GM19025 (cell line): ENCODE data around the gene FBXO33.
A peak's percentile ranks its signal among the peaks of the same experiment; 100 is the strongest.

Source experiments
- ATAC-seq: cut with Tn5 transposase; IDR thresholded peaks from one replicate; pipeline ENCODE4 v1.9.1; 2021; ENCODE audit warnings: mild to moderate bottlenecking, low read depth, moderate library complexity; ENCODE audit not compliant: unreplicated experiment

FBXO33 gene, protein sequence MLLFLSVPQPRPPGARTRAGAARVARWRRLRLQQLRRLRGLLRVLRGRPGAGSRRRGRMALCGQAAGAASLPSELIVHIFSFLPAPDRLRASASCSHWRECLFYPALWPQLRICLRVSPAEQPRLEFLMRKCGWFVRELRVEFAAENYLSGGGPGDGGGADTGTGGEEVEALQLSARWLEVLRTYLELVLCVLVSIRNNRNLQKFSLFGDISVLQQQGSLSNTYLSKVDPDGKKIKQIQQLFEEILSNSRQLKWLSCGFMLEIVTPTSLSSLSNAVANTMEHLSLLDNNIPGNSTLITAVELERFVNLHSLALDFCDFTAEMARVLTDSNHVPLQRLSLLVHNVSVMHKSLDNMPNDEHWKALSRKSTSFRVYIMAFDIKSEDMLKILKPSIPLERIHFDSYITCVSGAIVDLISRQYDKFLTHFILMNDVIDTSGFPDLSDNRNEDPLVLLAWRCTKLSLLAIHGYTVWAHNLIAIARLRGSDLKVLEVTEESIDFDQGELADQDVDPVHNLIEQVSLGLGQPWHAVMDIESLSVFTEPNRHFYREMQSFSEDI

DNA sequence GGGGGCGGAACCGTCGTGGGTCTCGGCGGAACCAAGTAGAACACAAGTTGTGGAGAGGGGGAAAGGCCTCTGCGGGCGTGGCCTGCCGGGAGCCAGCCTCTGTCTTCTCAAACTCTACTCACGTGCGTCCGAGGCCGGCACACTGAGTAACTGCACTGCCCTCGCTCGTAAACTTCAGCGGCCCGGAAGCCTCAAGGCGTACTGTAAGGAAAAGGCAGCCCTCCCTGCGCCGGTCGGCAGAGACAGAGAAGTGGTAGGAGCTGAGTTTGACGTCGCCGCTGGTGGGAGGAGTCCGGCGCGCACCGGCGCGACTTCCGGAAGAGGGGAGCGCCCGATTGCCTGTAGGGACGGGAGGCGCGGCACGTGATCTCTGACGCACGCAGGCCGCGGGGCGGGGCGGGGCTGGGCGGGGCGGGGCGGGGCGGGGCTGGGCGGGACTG lies at the start of gene FBXO33:
FBXO33 (minus strand) TSS at position 255 of the 440 bp plus-strand sequence. CDS start 271 bp downstream, outside the sequence.
- ATAC-seq, result peak; percentile 76

DNA sequence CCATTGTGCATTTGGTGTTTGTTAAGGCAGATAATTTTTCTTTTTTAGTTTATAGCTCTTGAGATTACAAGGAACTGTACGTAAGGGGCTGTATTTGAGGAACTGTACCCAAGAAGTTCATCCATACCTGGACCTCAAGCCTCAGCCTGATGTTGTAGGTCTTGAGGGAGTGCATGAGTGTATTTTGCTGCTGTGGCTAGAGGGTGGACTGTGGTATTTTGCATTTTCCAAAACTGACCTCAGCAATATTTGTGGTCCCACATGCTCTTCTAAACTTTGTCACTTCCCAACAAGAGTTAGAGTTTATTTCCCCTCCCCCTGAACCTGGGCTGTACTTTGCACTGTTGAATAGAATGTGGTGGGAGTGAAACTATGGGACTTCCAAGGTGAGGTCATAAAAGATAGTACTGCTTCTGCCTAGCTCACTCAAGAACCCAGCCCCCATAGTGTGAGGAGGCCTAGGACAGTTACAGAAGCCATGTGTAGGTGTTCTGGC lies 42.2 kb upstream of the FBXO33 start:
- peak; percentile 91 for ATAC-seq

DNA sequence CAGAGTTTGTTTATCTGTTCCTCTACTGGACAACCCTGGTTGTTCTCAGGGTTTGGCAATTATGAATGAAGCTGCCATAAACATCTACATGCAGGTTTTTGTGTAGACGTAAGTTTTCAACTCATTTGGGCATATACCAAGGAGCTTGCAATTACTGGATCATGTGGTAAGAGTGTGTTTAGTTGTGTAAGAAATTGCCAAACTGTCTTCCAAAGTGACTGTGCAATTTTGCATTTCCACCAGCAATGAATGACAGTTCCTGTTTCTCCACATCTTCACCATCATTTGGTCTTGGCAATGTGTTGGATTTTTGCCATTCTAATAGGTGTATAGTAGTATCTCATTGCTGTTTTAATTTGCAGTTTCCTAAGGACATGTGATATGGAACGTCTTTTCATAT lies 39.8 kb upstream of the FBXO33 start:
- no peak for ATAC-seq

DNA sequence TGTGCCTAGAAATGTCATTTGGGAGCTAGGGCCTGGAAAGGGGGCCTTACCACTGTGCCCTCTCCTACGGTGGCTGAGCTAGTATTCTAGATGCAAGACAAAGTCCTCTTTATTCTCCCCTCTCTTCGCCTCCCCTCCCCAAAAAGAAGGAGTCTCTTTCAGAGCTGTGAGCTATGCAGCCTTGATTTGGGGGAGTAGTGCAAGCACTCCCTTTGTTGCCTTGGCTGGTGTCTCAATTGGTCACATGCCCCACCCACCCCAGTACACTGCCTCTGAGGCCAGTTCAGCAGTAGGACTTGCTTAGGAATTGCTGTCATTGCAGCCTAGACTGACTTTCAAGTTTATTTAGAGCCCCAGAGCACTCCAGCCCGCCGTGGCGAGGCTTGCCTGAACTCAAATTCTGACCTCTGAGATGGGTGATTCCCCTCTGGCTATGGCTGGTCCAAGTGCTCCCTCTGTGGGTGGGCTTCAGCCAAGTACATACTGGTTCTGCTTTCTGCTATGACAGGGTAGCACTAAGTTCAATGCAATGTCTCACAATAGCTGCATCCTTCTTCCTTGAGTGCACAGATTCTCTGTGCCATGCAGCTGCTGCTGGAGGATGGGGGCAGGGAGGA lies 37.0 kb upstream of the FBXO33 start:
- peak; percentile 96 for ATAC-seq

DNA sequence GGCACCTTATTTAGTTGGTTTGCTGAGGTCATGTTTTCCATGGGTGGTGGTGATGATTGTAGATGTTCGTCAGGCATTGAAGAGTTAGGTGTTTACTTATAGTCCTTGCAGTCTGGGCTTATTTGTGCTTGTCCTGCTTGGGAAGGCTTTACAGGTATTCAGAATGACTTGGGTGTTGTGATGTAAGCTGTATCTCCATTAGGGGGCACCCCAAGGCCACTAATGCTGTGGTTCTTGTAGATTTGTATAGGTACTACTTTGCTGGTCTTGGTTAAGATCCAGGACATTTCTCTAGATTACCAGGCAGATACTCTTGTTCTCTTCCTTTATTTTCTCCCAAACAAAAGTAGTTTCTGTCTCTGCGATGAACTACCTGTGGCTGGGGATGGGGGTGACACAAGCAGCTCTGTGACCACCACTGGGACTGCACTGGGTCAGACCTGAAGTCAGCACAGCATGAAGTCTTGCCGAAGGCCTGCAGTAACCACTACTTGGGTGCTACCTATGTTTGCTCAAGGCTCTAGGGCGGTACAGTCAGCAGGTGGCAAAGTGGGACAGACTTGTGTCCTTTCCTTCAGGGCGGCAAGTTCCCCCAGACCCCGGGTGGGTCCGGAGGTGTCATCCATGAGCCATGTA lies 35.8 kb upstream of the FBXO33 start:
- no peak for ATAC-seq

DNA sequence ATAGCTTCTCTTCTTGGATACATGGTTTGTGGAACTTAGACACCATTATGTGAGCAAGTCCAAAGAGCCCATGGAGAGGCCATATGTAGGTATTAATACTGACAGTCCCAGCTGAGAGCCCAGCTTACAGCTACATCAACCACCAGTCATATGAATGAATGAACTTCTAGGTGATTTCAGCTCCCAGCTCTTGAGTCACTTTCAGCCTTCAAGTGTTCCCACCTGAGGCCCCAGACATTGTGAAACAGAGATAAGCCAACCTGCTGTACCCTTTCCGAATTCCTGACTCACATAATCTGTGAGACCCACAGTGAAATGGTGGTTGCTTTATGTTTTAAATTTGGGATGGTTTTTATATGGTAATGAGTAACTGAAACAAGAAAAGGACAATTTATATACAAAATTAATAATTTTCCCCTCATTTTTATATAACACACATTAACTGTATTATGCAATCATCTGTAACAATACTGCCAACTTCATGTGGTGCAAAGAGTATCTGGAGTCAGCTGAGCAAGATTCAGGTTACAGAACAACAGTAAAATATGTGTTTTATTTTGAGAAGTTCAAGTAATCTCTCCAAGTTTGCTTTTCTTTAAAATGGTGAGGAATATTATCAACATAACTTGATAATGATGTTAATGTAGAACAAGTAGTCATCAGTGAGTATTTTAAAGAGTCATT lies 27.7 kb upstream of the FBXO33 start:
- no peak for ATAC-seq

DNA sequence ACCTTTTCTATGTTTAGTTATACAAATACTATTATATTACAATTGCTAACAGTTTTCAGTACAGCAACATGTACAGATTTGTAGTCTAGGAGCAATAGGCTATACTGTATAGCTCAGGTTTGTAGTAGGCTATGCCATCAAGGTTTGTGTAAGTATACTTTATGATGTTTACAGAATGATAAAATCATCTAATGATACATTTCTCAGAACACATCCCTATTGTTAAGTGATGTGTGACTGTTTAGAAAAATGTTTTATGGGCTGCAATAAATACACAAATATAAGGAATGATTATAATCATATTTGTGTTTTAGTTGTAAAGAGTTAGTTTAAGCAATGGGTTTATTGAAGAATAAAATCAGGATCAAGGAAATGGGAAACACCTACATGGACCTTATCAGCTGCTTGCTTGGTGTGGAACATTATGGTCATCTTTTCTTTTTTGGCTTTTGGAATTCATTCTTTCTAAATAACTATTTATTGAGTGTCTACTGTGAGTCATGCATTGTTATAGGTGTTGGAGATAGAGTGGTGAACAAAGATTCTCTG lies 24.5 kb upstream of the FBXO33 start:
- ATAC-seq, result no peak

DNA sequence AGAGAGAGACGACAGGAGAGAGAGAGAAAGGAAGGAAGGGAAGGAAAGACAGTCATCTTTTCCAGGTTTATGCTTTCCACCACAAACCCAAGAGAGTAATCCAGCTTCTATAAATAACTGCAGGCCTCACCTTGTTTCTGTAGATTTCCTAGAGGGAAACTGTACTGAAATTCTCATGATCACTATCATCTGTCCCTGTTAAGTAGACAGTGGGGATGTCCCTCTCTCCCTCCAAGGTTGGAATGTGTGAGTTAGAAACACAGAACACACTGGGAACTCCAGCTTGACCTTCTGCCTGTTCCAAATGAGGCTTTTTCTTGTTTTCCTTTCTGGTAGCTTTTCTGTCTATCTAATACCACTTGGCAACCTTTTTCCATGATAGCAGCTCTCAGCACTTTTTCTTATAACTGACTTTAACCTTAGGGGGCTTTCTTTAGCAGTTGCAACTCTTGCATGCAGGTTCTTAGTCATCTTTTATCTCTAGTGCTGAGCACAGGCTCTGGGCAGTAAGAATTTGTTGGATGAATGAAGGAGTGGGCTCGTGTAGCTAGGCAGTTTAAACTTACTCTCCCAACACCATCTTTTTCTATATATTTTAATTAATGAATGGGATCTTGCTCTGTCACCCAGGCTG lies 22.8 kb upstream of the FBXO33 start:
- ATAC-seq, result no peak

DNA sequence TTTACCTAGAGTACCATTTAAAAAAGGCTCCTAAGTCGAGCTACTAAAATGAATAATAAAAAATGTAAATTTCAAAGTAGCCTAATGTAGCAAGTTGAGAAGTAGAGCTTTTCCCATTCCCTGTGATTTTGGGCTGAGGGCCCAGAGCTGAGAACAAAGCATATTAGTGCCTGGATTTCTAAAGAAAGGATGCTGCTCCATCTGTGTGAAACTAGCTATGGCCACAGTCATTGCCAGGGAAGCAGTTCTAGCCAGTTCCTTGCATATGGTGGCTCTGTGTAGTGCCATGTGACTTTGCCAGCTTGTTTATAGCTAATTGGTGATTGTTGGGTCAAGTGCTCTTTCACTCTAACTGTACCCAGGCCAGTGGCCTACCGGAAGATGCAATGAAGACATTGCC lies 20.4 kb upstream of the FBXO33 start:
- no peak for ATAC-seq

DNA sequence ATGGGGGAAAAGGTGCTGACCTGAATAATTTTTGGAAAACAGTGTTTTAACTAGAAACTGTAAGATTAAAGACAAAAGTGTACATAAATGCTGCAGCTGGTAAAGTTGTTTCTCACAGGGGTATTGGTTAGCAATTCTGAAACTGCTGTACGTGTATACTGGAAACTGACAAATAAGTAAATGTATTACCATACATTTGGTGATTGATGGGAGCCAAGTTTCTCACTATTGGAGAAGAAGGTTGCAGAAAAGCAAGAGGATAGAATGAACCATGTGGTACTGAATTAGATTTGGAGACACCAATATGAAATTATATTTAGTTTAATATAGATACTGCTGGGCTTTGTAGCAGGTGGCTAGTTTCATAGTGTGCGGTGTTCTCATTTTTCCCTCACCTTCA lies 19.6 kb upstream of the FBXO33 start:
- no peak for ATAC-seq

DNA sequence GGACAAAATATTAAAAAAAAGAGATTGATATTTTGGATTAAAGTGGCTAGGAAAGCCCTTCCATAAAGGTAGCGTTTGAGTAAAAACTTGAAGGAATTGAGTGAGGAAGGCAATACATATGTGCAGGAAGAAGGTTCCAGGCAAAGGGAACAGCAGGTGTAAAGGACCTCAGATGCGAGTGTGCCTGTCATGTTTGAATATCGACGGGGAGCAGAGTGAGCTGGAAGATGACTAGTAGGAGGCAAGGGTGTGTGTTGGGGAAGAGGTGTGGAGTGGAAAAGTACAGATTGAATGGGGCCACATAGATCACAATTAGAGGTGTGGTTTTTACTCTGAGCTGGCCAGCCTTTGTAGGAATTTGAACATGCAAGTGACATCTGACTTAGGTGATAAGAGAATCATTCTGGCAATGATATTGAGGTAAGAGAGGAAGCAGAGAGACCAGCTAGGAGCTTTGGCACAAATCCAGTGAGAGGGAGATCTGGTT lies 15.0 kb upstream of the FBXO33 start:
- ATAC-seq, result no peak

DNA sequence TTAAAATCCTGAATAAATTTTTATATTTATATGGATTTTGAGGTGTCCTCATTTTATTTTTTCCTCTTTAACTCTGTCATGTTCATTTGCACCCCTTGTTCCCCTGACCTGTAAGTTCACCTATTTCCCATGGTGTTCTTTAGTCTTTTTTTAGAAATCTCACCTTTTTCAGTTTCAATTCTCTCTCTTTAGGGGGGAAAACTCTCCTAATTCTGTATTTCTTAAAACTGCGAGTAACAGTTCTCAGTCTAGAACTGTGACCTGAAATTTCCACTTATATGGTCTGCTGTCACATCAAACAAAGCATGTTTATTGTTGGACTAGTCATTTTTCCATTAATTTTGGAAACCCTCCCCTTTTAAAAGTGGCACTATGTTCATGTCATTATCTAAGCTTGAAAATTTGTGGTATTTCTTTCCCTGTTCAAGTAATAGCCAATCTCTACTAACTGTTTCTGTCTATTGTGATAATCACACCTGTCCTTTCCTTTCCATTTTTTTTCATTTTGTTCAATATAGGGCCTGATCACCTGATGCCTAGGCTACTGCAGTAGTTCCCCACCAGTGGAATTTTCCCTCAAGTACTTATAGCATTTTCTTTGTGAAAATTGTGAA lies 14.0 kb upstream of the FBXO33 start:
- peak; percentile 54 for ATAC-seq

DNA sequence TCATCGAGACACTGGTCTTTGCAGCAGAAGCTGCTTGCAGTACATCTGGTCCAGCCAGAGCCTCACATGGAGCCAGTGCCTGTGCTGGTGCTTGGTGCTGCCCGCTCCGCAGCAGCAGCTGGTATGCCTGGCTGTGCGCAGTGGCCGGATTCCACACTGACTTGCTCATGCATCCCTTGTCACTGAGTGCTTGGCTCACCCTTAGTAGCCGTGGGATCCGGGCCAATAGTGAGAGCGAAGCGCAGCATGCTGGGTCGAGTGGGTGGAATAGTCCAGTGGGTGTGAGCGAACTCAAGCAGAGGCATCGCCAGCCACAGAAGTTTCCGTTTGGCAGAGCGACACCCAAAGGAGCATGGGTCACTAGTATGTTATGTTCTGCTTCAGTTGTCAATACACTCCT lies 10.1 kb upstream of the FBXO33 start:
- no peak for ATAC-seq

DNA sequence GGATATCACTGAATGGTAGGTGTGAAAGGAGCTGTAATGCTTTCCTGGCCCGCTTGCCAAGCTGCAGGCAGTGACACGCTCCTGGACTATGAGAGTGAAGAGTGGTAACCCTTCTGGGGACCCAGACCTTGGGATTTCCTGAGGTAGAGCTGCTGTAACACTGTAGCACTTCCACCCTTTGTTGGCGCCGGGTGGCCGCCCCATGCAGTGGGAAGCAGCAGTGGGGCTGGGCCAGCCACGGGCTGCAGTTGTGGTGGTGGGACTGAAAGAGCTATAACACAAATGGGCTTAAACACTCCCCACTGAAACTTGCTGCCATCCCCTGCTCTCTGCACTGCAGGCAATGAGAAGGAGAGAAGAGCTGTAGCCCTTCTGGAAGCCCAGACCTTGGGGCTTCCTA lies 9.6 kb upstream of the FBXO33 start:
- no peak for ATAC-seq

DNA sequence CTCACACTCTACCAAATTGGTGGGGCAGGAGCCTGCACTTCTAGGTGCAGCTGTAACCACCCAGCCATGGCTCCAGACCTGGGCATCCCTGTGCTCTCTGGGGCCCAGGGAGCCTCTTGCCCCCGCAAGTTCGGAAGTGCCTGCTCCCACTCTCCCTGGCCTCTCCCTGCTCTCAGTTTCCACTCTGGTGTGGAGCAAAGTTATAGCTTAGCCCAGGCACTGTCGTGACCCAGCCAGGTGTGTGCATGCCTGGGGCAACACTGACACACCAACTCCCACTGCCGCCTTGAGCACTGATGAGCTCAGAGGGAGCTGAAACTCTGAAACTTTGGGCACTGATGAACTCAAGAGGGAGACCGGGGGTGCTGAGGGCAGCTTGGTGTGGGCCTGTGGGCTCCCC lies 8.7 kb upstream of the FBXO33 start:
- ATAC-seq, result no peak

DNA sequence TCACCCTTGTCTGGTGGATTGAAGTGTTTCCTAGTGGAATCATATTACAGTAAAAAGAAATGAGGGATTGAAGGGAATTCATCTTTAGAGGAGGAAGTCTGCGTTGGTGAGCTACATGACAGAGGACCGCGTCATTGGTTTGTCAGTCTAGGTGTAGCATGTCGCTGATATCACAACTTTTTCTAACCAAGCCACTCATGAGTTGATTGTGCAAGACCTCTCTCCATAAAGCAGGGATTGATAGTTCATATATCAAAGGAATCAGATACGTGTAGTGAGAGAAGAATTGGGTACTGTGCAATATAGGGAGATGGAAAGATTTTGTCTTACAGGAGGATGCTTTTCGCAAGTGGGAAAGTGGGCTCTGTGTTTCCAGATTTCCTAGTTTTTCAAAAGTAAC lies 3.0 kb upstream of the FBXO33 start:
- no peak for ATAC-seq

DNA sequence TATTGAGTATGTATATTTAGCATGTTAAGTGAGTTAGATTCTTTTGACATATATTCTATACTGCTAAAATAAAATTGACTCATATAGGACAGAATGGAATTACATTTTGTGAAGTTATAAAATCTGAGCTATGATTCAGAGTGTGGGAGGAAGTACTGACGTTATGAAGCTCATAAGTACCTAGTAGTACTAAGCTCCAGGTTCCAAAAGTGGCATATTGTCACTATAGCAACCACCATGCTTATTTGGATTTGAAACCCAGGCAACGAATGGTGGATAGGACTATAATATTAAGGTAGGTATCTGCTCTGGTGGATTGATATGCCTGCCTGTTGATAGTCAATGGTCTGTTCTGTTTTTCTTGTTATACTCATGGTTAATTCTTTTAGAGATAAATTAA lies 2.2 kb upstream of the FBXO33 start:
- ATAC-seq, result no peak

DNA sequence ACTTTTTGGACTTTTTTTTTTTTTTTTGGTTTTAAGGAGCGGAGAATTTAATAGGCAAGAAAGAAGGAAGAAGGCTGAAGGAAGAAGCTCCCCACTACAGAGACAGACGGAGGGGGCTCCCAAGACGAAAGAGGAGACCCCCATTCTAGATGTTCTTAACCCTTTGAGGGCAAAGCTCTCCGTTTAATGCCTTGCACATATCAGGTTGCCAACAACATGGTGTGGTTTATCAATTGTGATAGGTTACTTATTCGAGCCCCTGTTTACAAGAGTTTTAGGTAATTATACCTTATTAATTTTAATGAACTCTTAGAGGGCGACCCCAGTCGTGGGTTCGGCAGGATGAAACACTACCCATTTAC lies 1.2 kb upstream of the FBXO33 start:
- no peak for ATAC-seq
